K562 (cell line): ENCODE measurements around the gene SLC38A2. TPM values are rescaled to one million over a fixed set of nuclear protein-coding genes. Genes with fewer than 3 reads are reported as not detected.

Experiments
- BRD4 ChIP-seq: fragments of 200-600 bp; sonication (generic); IDR thresholded peaks from 2 replicates; pipeline ENCODE4 v1.6.1; 2017; ENCODE audit warnings: inconsistent platforms
- CCAR2 ChIP-seq: fragments of 200-400 bp; formaldehyde crosslinking; IDR thresholded peaks from 2 replicates; pipeline ENCODE4 v1.6.1; 2017; ENCODE audit warnings: mild to moderate bottlenecking, low read depth, low read length
- CEBPB ChIP-seq: fragments of 450-650 bp; IDR thresholded peaks from 2 replicates; pipeline ENCODE4 v1.6.1; 2016; ENCODE audit warnings: missing genetic modification characterization, missing compliant biosample characterization
- E2F6 ChIP-seq, 2 experiments: IDR thresholded peaks; 2 replicates each; pipeline ENCODE4 v1.6.1; 2011; ENCODE audit warnings: borderline replicate concordance in 1 of 2, control low read depth in 1 of 2, low read depth in 1 of 2, low read length in 1 of 2, mild to moderate bottlenecking in 1 of 2, mixed read lengths in 1 of 2, moderate library complexity in 1 of 2; ENCODE audit not compliant: insufficient read depth in 1 of 2, insufficient read length in 1 of 2, poor library complexity in 1 of 2, severe bottlenecking in 1 of 2; ENCODE audit errors: extremely low read depth in 1 of 2
- EHMT2 ChIP-seq: fragments of 450-650 bp; IDR thresholded peaks from 2 replicates; pipeline ENCODE4 v1.6.1; 2018; ENCODE audit warnings: antibody characterized with exemption
- ESRRB ChIP-seq: fragments of 250-450 bp; sonication (Bioruptor Pico); IDR thresholded peaks from 2 replicates; pipeline ENCODE4 v1.5.0; 2020; ENCODE audit warnings: mild to moderate bottlenecking, moderate library complexity, borderline replicate concordance
- FOXK1 ChIP-seq: sonication (generic); formaldehyde crosslinking; IDR thresholded peaks from 2 replicates; pipeline ENCODE4 v1.8.0; 2022; ENCODE audit warnings: missing genetic modification reagents, mild to moderate bottlenecking, borderline replicate concordance
- FOXP4 ChIP-seq: sonication (generic); formaldehyde crosslinking; IDR thresholded peaks from 2 replicates; pipeline ENCODE4 v1.8.0; 2022; ENCODE audit warnings: mild to moderate bottlenecking, missing genetic modification reagents, borderline replicate concordance
- HDAC2 ChIP-seq: fragments of 450-650 bp; IDR thresholded peaks from 2 replicates; pipeline ENCODE4 v1.6.1; 2016; ENCODE audit warnings: mild to moderate bottlenecking
- HMG20B ChIP-seq: fragments of 250-450 bp; sonication (Bioruptor Pico); IDR thresholded peaks from 2 replicates; pipeline ENCODE4 v1.5.0; 2021; ENCODE audit warnings: mild to moderate bottlenecking
- KDM4B ChIP-seq, 2 experiments: fragments of 450-650 bp in 1 of 2; sonication (generic) in 1 of 2; IDR thresholded peaks; 2 replicates each; pipeline ENCODE4 v1.6.1; 2016 to 2017; ENCODE audit warnings: borderline replicate concordance in 2 of 2, antibody characterized with exemption in 1 of 2, low read depth in 1 of 2, mild to moderate bottlenecking in 1 of 2
- KHSRP ChIP-seq: fragments of 450-650 bp; IDR thresholded peaks from 2 replicates; pipeline ENCODE4 v1.6.1; 2017
- MTA2 ChIP-seq: fragments of 450-650 bp; IDR thresholded peaks from 2 replicates; pipeline ENCODE4 v1.6.1; 2016; ENCODE audit warnings: low read depth
- MXD1 ChIP-seq: fragments of 250-450 bp; sonication (Bioruptor Pico); IDR thresholded peaks from 2 replicates; pipeline ENCODE4 v1.8.0; 2021; ENCODE audit warnings: borderline replicate concordance, mild to moderate bottlenecking, moderate library complexity; ENCODE audit not compliant: poor library complexity, severe bottlenecking
- MYC ChIP-seq, 2 experiments: fragments of 250-450 bp in 1 of 2; sonication (Bioruptor Pico) in 1 of 2; IDR thresholded peaks; 2 replicates each; pipeline versions ENCODE4 v1.5.1 to v1.6.1; 2012 to 2021; ENCODE audit warnings: low read depth in 2 of 2, borderline replicate concordance in 1 of 2, improper control_type of control experiment in 1 of 2, low read length in 1 of 2, mild to moderate bottlenecking in 1 of 2, moderate library complexity in 1 of 2
- MYNN ChIP-seq, 2 experiments: sonication (generic); formaldehyde crosslinking in 1 of 2; IDR thresholded peaks; 2 replicates each; pipeline versions ENCODE4 v1.5.0 to v1.6.1; 2016 to 2020; ENCODE audit warnings: antibody characterized with exemption in 1 of 2, missing genetic modification reagents in 1 of 2
- NFE2 ChIP-seq: IDR thresholded peaks from 2 replicates; pipeline ENCODE4 v1.6.1; 2014; ENCODE audit warnings: antibody characterized with exemption, low read depth
- NFYB ChIP-seq: IDR thresholded peaks from 2 replicates; pipeline ENCODE4 v1.6.1; 2011; ENCODE audit warnings: mild to moderate bottlenecking, moderate library complexity; ENCODE audit not compliant: insufficient read length; ENCODE audit errors: extremely low read depth
- PCBP1 ChIP-seq: fragments of 200-400 bp; formaldehyde crosslinking; IDR thresholded peaks from 2 replicates; pipeline ENCODE4 v1.6.1; 2018; ENCODE audit warnings: mild to moderate bottlenecking, low read depth, low read length; ENCODE audit not compliant: poor library complexity, severe bottlenecking
- TGIF2 ChIP-seq: sonication (generic); formaldehyde crosslinking; IDR thresholded peaks from 2 replicates; pipeline ENCODE4 v1.8.1; 2022; ENCODE audit warnings: mild to moderate bottlenecking, missing genetic modification reagents, moderate library complexity
- ZFP1 ChIP-seq: fragments of 450-650 bp; formaldehyde crosslinking; IDR thresholded peaks from 2 replicates; pipeline ENCODE4 v1.4.0; 2020; ENCODE audit warnings: mild to moderate bottlenecking, mixed read lengths
- ZNF134 ChIP-seq: fragments of 250-450 bp; sonication (Bioruptor Pico); conservative IDR thresholded peaks from 2 replicates; pipeline ENCODE4 v1.4.0; 2020
- ZNF140 ChIP-seq: fragments of 250-450 bp; sonication (Bioruptor Pico); IDR thresholded peaks from 2 replicates; pipeline ENCODE4 v1.8.0; 2021; ENCODE audit warnings: moderate library complexity, mild to moderate bottlenecking, inconsistent platforms
- ZNF408 ChIP-seq: fragments of 250-450 bp; sonication (Bioruptor Pico); IDR thresholded peaks from 2 replicates; pipeline ENCODE4 v1.4.0; 2020; ENCODE audit warnings: low read depth, mild to moderate bottlenecking, moderate library complexity
- ZNF551 ChIP-seq: fragments of 250-450 bp; sonication (Bioruptor Pico); IDR thresholded peaks from 2 replicates; pipeline ENCODE4 v1.5.0; 2021; ENCODE audit warnings: mild to moderate bottlenecking, moderate library complexity
- polyA plus RNA-seq, 8 experiments: library from polyadenylated mRNA; depleted of rRNA in 4 of 8; stranded (reverse) in 5 of 8; unstranded in 3 of 8; fragments of >200 nt; fragmentation: Nextera tagmentation in 2 of 8; fragmentation: Illumina TruSeq in 1 of 8; extraction: Ambion mirVana in 2 of 8; extraction: Trizol in 1 of 8; gene quantifications; 2 replicates each; pipeline versions ENCODE4 v1.2.1 to v1.2.3, GENCODE V29; 2011 to 2014; ENCODE audit warnings: inconsistent platforms in 1 of 8, missing spikeins in 1 of 8
- total RNA-seq, 7 experiments: library from RNA; depleted of rRNA in 6 of 7; stranded (reverse); fragments of >200 nt in 6 of 7; fragmentation: Illumina TruSeq in 2 of 7; extraction: Trizol in 2 of 7; gene quantifications; 2 replicates each; pipeline versions ENCODE4 v1.2.1 to v1.2.3, GENCODE V29; 2011 to 2021; ENCODE audit warnings: low replicate concordance in 1 of 7

SLC38A2 gene
- total and polyA plus RNA-seq, 9 of the 15 experiments (the other 6 are each of a cell fraction or from before 2014, with no cell fraction given), result 98.7 to 292 (median 143) TPM

GRCh38 chr12:46370792-46371717 lies 1.5 kb downstream of the SLC38A2 start (continued):
- TF ChIP-seq FOXP4 (CRISPR knock-in tag), result no peak
- no peak; the same call in 1 of the 2 replicates for TF ChIP-seq MYC (IDR thresholded peaks at IDR 0.05; ENCODE audit: low read depth, low read length)
- no peak for TF ChIP-seq MYC (CRISPR knock-in tag; IDR thresholded peaks at IDR 0.05; ENCODE audit: borderline replicate concordance, low read depth)
- no peak for TF ChIP-seq MTA2
- no peak for TF ChIP-seq ZNF134
- no peak for TF ChIP-seq ZNF140
- no peak for TF ChIP-seq ESRRB (CRISPR knock-in tag)
- peak; percentile 92 for TF ChIP-seq PCBP1
- no peak for TF ChIP-seq KHSRP
- TF ChIP-seq KDM4B (IDR thresholded peaks at IDR 0.05; ENCODE audit: borderline replicate concordance in 2 of 2, low read depth in 1 of 2), result peak in 1 of 2 experiments; percentile 55; a peak in 1 of 4 replicates
- no peak for TF ChIP-seq TGIF2 (CRISPR knock-in tag)
- no peak for TF ChIP-seq EHMT2
- TF ChIP-seq CEBPB (tag), result no peak
- TF ChIP-seq ZFP1 (CRISPR knock-in tag), result no peak
- TF ChIP-seq FOXK1 (CRISPR knock-in tag), result no peak
- TF ChIP-seq MXD1 (CRISPR knock-in tag), result no peak
- TF ChIP-seq MYNN (IDR thresholded peaks at IDR 0.05), result no peak; the same call in 1 of the 2 replicates
- no peak for TF ChIP-seq MYNN (CRISPR knock-in tag; IDR thresholded peaks at IDR 0.05)
- peak in 1 of 2 experiments; percentile 67 for TF ChIP-seq E2F6 (IDR thresholded peaks at IDR 0.05; ENCODE audit: borderline replicate concordance in 1 of 2, extremely low read depth in 1 of 2, insufficient read depth in 1 of 2, insufficient read length in 1 of 2, low read depth in 1 of 2, low read length in 1 of 2, poor library complexity in 1 of 2, severe bottlenecking in 1 of 2)
- TF ChIP-seq CCAR2, result no peak
- no peak for TF ChIP-seq HMG20B
- TF ChIP-seq ZNF551 (CRISPR knock-in tag), result no peak
- TF ChIP-seq NFE2, result no peak; the same call in 1 of the 2 replicates
- TF ChIP-seq ZNF408 (CRISPR knock-in tag), result no peak
- no peak for TF ChIP-seq HDAC2
- TF ChIP-seq NFYB, result no peak
- no peak for TF ChIP-seq BRD4
